GM12872 (cell line): Measurements from ENCODE around the gene PLCL1.

Experiments used
- TF ChIP-seq, protein P1 (sequence below): IDR thresholded peaks from 3 replicates; pipeline ENCODE4 v1.5.1; 2011; ENCODE audit warnings: low read depth, mild to moderate bottlenecking, low read length, moderate library complexity; ENCODE audit not compliant: insufficient read depth

PLCL1 gene

DNA sequence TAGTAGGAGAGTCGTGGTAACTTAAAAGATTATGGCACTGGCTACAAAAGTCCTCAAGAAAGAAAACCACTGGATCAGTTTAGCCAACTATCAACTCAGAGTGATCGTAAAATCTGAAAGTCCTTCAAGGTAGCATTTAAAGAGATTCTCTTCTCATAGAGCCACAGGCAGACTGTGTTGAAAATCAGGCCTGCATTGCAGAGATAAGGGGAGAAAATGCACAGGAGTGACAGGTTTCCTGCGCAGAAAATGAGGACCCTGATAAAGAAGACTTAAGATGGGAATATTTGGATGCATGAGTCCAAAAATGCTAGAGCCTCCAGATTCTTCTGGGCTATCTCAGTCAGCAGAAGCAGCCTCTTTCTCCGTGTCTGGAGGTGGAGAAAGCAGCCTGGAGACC lies 360.9 kb downstream of the PLCL1 start:
- TF ChIP-seq, protein P1, sequence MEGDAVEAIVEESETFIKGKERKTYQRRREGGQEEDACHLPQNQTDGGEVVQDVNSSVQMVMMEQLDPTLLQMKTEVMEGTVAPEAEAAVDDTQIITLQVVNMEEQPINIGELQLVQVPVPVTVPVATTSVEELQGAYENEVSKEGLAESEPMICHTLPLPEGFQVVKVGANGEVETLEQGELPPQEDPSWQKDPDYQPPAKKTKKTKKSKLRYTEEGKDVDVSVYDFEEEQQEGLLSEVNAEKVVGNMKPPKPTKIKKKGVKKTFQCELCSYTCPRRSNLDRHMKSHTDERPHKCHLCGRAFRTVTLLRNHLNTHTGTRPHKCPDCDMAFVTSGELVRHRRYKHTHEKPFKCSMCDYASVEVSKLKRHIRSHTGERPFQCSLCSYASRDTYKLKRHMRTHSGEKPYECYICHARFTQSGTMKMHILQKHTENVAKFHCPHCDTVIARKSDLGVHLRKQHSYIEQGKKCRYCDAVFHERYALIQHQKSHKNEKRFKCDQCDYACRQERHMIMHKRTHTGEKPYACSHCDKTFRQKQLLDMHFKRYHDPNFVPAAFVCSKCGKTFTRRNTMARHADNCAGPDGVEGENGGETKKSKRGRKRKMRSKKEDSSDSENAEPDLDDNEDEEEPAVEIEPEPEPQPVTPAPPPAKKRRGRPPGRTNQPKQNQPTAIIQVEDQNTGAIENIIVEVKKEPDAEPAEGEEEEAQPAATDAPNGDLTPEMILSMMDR: no peak

DNA sequence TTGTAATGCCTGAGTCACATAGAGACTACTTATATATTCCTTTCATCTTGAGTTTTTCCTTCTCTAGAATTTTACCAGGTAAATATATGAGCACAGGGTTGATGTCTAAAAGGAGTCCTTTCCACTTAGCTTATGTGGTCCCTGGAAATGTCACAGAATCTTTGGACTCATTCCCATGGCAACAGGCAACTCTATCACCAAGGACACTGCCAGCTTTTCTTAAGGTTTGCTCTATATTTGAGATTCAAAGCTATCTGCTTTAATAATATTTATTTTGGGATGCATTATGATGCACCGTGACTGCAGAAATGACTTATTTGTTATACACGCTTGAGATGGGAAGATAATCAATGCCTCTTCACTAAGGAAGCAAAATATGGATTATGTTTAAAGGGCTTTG lies 363.0 kb downstream of the PLCL1 start:
- TF ChIP-seq, protein P1: no peak

DNA sequence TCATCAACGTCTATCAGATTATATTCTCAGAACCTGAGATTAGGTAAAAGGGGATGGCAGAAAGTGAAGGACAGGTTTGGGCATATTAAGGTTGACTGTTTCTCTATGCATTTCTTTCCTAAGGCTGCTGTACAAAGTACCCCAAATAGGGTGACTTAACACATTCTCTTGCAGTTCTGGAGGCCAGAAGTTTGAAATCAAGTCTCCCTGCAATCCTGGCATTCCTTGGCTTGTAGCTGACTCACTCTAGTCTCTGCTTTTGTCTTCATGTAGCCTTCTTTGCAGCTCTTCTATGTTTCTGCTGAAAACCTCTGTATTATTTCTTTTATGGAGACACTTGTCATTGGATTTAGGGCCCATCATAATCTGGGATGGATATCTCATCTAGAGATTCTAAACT lies 364.3 kb downstream of the PLCL1 start:
- TF ChIP-seq, protein P1: no peak

DNA sequence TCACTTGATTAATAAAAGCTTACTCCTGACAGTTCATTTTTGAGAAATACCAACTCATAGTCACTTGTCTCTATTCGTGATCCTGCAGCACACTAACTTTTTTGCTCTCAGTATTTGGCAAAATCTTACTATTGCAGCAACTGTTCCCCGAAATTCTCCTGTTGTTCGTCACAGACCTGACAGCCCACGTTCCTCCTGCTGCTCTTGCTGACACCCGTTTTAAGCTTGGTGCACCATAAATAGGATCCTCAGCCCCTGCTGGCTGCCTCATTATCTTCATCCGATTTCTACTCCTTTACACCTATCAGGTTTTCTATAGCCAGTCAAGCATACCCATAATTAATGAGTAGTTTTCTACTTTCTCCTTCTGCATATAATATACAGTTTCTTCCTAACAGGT lies 368.8 kb downstream of the PLCL1 start:
- TF ChIP-seq, protein P1: no peak

DNA sequence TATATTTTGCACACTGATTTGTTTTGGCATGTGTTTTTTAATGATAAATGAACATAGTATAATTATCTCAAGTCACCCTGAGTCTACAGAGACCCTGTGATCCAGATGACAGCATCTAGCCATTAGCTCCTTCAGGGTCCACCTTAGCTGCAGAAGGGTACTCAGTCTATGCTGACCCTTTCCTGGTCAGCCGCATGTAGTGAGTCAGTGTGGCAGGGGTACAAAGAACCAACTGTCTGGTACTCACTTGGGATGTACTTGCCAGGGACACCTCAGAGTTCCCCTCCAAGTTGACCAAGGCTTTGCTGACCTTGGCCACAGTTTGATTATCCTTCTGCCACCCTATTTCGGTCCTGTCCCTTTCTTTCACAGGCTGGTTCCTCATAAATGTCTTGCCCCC lies 369.5 kb downstream of the PLCL1 start:
- TF ChIP-seq, protein P1: no peak

DNA sequence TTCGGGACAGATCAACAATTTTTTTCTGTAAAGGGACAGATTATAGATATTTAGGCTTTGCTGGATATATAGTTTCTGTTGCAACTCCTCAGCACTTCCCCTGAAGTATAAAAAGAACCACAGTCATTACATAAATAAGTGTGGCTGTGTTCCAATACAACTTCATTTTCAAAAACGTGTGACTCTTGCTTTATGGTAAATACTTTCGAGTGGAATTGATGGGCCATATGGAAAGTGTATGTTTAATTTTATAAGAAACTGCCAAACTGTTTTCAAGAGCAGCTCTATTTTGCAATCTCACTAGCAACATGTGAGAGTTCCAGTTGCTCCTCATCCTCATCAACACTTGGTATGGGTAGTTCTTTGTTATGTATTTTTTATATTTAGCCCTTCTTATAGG lies 370.9 kb downstream of the PLCL1 start:
- TF ChIP-seq, protein P1: no peak

DNA sequence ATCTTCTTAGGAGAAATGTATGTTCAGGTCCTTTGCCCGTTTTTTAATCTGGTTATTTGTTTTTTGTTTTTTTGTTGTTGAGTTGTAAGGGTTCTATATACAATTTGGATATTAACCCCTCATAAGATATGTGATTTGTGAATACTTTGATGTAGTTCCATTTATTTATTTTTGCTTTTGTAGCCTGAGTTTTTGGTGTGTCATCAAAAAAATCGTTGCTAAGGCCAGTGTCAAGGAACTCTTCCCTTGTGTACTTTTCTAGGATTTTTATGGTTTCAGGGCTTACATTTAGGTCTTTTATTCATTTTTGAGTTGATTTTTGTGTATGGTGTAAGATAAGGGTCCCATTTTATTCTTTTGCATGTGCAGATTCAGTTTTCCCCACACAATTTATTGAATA lies 372.6 kb downstream of the PLCL1 start:
- TF ChIP-seq, protein P1: no peak

DNA sequence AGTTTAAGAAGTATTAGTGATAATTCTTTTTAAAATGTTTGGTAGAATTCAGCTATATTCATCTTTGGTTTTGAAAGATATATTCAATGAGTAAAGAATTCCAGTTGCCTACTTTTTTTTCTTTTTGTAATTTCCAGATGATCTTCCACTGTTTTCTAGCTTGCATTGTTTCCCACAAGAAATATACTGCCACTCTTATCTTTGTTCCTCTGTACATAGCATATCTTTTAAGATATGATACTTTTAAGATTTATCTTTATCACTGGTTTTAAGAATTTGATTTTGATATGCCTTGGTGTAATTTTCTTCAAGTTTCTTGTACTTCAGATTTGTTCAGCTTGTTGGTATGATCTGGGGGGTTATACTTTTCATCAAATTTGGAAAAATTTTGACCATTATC lies 374.4 kb downstream of the PLCL1 start:
- TF ChIP-seq, protein P1: no peak
